MM.1S (cell line): ENCODE results near the gene CCT8.

Experiments
- EZH2 ChIP-seq: fragments of 300-600 bp; sonication (generic); optimal IDR thresholded peaks from 2 replicates; pipeline ENCODE3; 2017; ENCODE audit warnings: low read depth, mild to moderate bottlenecking, antibody characterized with exemption, low read length, mixed read lengths
- EZH2phosphoT487 ChIP-seq: fragments of 300-600 bp; sonication (generic); IDR thresholded peaks from 2 replicates; pipeline ENCODE4 v1.6.1; 2018; ENCODE audit warnings: antibody characterized with exemption, low read length
- TF ChIP-seq, protein P1 (sequence below): fragments of 300-600 bp; sonication (generic); IDR thresholded peaks from 2 replicates; pipeline ENCODE4 v1.5.1; 2016; ENCODE audit warnings: antibody characterized with exemption, low read length, mixed read lengths

DNA sequence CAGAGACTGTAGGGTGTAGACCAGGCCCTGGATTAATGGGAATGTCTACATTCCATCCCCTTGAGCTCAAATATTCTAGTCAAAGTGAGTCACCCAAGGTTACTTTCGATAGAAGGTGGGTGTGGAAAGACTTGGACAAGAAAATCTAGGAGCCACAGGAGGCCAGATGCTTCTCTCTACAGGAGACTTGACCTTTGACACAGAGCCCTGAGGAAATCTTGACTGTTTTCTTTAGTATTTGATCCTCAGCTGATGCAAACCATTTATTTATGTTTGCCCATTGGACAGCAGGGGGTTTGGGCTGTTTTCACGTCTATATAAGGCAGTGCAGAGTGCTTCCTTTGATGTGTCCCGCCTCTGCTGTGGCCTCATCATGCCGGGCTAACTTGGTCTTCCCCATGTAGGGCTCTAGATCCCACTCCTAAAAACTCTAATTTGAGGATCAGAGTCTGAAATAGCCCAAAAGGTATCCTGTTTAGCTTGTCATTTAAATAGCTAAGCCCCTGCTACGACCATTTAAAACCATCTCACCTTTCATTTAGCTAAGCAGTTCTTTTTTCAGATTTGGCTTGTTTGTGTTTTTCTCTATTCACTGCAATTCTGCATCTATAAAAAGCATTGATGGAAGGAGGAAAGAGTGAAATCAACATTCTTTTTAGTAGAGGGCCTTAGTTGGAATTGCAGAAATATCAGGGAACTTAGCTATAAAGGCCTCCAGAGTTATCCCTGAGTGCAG, 41.5 kb upstream of the CCT8 start:
- no peak for TF ChIP-seq EZH2phosphoT487
- TF ChIP-seq, protein P1, sequence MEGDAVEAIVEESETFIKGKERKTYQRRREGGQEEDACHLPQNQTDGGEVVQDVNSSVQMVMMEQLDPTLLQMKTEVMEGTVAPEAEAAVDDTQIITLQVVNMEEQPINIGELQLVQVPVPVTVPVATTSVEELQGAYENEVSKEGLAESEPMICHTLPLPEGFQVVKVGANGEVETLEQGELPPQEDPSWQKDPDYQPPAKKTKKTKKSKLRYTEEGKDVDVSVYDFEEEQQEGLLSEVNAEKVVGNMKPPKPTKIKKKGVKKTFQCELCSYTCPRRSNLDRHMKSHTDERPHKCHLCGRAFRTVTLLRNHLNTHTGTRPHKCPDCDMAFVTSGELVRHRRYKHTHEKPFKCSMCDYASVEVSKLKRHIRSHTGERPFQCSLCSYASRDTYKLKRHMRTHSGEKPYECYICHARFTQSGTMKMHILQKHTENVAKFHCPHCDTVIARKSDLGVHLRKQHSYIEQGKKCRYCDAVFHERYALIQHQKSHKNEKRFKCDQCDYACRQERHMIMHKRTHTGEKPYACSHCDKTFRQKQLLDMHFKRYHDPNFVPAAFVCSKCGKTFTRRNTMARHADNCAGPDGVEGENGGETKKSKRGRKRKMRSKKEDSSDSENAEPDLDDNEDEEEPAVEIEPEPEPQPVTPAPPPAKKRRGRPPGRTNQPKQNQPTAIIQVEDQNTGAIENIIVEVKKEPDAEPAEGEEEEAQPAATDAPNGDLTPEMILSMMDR, result no peak
- no peak for TF ChIP-seq EZH2
